ENCODE results near the gene PC.

The PC gene

GRCh38 chr11:66851698-66852465 is 106.3 kb downstream of the PC start:
- no peak for DNase-seq

DNA sequence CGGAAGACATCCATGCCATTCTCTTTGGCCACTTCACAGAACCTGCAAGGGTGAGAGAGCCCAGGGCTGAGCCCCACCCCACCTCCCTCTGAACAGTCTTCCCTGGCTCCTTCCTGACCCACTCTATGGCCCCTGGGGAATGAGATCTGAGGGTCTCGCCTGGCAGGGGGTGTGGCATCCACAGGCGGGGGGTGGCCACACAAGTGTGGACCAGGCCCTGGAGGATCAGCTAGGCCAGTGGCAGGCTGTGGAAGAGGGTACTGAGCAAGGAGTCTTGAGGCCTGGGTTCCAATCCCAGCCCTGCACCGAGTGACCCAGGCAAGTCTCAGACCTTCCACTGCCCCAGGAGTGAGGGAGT is 107.0 kb downstream of the PC start:
- no peak for DNase-seq

DNA sequence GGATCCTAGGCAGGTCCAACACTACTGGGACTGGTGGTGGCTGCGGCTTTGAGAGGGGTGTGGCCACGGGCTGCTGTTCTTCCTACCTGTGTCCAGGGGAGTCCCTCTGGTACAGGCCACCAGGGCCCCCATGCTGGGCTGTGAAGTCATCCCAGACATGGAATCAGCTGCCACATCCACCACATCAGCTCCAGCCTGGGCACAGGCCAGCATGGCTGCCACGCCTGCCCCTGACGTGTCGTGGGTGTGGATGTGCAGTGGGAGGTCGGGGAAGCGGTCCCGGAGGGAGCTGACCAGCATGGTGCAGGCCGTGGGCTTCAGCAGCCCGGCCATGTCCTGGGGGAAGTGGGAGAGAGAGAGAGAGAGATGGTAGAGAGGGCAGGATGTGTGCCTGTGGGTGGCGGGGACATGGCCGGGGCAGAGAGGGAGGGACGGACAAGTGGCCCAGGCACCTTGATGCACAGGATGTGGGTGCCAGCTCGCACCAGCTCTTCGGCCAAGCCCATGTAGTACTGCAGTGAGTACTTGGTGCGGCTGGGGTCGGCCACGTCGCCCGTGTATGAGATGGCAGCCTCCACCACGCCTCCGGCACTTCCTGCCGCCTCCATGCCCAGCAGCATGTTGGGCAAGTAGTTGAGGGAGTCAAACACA is 107.5 kb downstream of the PC start:
- no peak for DNase-seq

GRCh38 chr11:66850235-66850587 is 108.0 kb downstream of the PC start:
- DNase-seq: no peak

GRCh38 chr11:66849501-66850234 is 108.5 kb downstream of the PC start:
- no peak for DNase-seq

- DNase-seq: no peak
These were observed 109.3 kb downstream of the PC start for GRCh38 chr11:66848671-66849500.

GRCh38 chr11:66847461-66848232 is 110.5 kb downstream of the PC start:
- DNase-seq: no peak

- no peak for DNase-seq
These were observed 111.5 kb downstream of the PC start for GRCh38 chr11:66846671-66847091.

DNA sequence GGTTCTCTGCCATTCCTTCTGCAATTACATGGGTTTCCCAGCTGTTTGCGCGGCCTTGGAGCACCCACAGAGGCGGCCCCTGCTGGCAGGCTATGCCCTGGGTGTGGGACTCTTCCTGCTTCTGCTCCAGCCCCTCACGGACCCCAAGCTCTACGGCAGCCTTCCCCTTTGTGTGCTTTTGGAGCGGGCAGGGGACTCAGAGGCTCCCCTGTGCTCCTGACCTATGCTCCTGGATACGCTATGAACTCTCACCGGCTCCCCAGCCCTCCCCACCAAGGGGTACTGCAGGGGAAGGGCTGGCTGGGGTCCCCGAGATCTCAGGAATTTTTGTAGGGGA is 112.3 kb downstream of the PC start:
- no peak for DNase-seq

GRCh38 chr11:66845143-66845875 is 112.9 kb downstream of the PC start:
- no peak for DNase-seq

- no peak for DNase-seq
These were observed 113.6 kb downstream of the PC start for GRCh38 chr11:66844496-66845142.

- no peak for DNase-seq
These were observed 114.2 kb downstream of the PC start for GRCh38 chr11:66843776-66844495.

DNA sequence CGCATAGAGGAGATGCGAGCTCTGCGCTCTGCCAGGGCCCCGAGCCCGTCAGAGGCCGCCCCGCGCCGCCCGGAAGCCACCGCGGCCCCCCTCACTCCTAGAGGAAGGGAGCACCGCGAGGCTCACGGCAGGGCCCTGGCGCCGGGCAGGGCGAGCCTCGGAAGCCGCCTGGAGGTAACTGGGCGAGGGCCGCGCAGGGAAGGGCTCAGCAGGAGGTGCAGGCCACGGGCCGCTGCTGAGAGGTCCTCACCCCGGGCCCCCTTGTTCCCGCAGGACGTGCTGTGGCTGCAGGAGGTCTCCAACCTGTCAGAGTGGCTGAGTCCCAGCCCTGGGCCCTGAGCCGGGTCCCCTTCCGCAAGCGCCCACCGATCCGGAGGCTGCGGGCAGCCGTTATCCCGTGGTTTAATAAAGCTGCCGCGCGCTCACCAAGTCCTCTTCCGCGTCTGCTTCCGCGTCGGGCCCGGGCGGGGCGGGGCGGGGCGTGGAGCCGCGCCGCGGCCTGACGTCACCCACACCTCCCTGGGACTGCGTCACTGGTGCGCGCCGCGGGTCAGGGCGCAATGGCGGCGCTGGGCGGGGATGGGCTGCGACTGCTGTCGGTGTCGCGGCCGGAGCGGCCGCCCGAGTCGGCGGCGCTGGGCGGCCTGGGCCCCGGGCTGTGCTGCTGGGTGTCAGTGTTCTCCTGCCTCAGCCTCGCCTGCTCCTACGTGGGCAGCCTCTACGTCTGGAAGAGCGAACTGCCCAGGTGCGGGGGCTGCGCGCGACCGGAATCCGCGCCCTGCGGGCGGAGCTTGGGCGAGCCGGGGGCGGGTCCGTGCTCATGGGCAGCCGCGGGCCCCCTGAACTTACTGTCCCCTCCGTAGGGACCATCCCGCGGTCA is 115.0 kb downstream of the PC start, which contains the start of gene RCE1:
RCE1 (plus strand) TSS at position 546 of the 880 bp plus-strand sequence; CDS start at position 561, 15 bp downstream.
- DNase-seq: peak; percentile 73

- no peak for DNase-seq
These were observed 115.7 kb downstream of the PC start for GRCh38 chr11:66842501-66842895.

- DNase-seq: no peak
These were observed 116.3 kb downstream of the PC start for GRCh38 chr11:66841861-66842260.

- no peak for DNase-seq
These were observed 117.7 kb downstream of the PC start for GRCh38 chr11:66840317-66841091.

- no peak for DNase-seq
These were observed 122.3 kb downstream of the PC start for GRCh38 chr11:66835768-66836405.

DNA sequence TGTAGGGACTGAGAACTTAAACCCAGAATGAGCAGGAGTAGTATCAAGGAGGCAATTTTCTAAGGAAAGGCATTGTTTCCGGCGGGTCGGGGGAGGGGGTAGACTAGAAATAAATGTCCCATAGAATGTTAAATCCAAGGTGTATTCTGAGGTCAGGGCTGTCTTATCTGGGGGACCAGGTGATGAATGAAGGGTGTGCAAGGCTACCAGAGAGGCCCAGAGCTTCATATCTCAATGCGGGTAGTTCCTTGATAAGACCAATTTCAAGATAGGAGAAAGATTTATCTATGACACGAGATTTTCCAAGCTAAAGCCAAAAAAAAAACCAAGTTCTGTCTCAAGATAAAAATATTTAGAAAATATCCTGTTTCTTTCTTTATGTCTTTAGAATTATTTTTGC is 123.2 kb downstream of the PC start:
- DNase-seq: no peak
